ENCODE measurements around the gene PIK3CA.

DNA sequence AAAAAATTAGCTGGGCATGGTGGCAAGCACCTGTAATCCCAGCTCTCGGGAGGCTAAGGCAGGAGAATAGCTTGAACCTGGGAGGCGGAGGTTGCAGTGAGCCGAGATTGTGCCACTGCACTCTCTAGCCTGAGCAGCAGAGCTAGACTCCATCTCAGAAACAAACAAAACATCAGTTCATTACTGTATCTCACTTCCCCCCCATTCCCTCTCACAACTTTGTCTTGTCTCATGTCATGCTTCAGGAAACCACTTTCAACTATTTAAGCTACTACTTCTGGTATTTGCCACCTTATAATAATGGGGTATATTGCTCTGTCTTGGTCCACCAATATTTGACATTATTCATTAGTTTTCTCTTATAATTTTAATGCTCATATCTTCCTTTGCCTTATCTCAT, 26.2 kb downstream of the PIK3CA start:
- no peak for TF ChIP-seq CTCF (conservative IDR thresholded peaks at IDR 0.05)
- no peak for TF ChIP-seq ZFX (IDR thresholded peaks at IDR 0.05)

All from C4-2B (cell line).